Karpas-422 (cell line): ENCODE results near the gene DUOX1. TPM values are rescaled to one million over a fixed set of nuclear protein-coding genes. Genes with fewer than 3 reads are reported as not detected.
"Not testable (repeated sequence)": the region's sequence is repeated elsewhere in the genome, so short reads cannot be mapped to it uniquely, and the experiment has no call there.

Experiments used
- DNase-seq: peaks from one replicate; pipeline ENCODE4 v3.0.0-alpha.2; 2015
- H2AFZ ChIP-seq: fragments of 200-600 bp; sonication (generic); 2 replicates; pipeline ENCODE4 v1.6.1; 2014; ENCODE audit warnings: antibody characterized with exemption, low read length, mixed read lengths
- H3K27ac ChIP-seq: fragments of 200-600 bp; sonication (generic); 2 replicates; pipeline ENCODE4 v1.5.1; 2014; ENCODE audit warnings: mild to moderate bottlenecking, low read length, moderate library complexity
- H3K27me3 ChIP-seq: fragments of 200-600 bp; sonication (generic); 2 replicates; pipeline ENCODE4 v1.6.1; 2014; ENCODE audit warnings: low read length, mixed read lengths
- H3K36me3 ChIP-seq: fragments of 200-600 bp; sonication (generic); 2 replicates; pipeline ENCODE4 v1.6.1; 2014; ENCODE audit warnings: low read length, mixed read lengths; ENCODE audit not compliant: insufficient read depth
- H3K4me1 ChIP-seq: fragments of 200-600 bp; sonication (generic); 2 replicates; pipeline ENCODE4 v1.6.1; 2014; ENCODE audit warnings: mild to moderate bottlenecking, low read length, mixed read lengths
- H3K4me2 ChIP-seq: fragments of 200-600 bp; sonication (generic); 2 replicates; pipeline ENCODE4 v1.6.1; 2014; ENCODE audit warnings: low read length, low read depth, mild to moderate bottlenecking; ENCODE audit not compliant: poor library complexity, severe bottlenecking
- H3K4me3 ChIP-seq: fragments of 200-600 bp; sonication (generic); 2 replicates; pipeline ENCODE4 v1.5.1; 2014; ENCODE audit warnings: mild to moderate bottlenecking, antibody characterized with exemption, low read length, mixed read lengths
- H3K79me2 ChIP-seq: fragments of 200-600 bp; sonication (generic); 2 replicates; pipeline ENCODE4 v1.6.1; 2014; ENCODE audit warnings: mild to moderate bottlenecking, low read length, mixed read lengths
- H3K9ac ChIP-seq: fragments of 200-600 bp; sonication (generic); 2 replicates; pipeline ENCODE4 v1.6.0; 2014; ENCODE audit warnings: low read length
- H3K9me2 ChIP-seq: fragments of 200-600 bp; sonication (generic), shearing (Covaris generic); replicated peaks from 2 replicates; pipeline ENCODE4 v1.6.0; 2014; ENCODE audit warnings: mild to moderate bottlenecking, low read length, moderate library complexity; ENCODE audit not compliant: insufficient read depth
- H3K9me3 ChIP-seq: fragments of 300-700, 200-600 bp; sonication (generic); 2 replicates; pipeline ENCODE4 v1.6.1; 2014; ENCODE audit warnings: low read length, mixed read lengths
- H4K20me1 ChIP-seq: fragments of 200-600 bp; sonication (generic); 2 replicates; pipeline ENCODE4 v1.6.1; 2014; ENCODE audit warnings: mild to moderate bottlenecking, antibody characterized with exemption, low read length, low read depth; ENCODE audit not compliant: insufficient read depth
- total RNA-seq: library from RNA; depleted of rRNA; stranded (reverse); fragments of >200 nt; shearing (Covaris generic); gene quantifications from 2 replicates; pipeline ENCODE4 v1.2.3, GENCODE V29; 2014; ENCODE audit warnings: low replicate concordance

The DUOX1 gene
- total RNA-seq, 1 experiment from 2014 or later = not detected

DNA sequence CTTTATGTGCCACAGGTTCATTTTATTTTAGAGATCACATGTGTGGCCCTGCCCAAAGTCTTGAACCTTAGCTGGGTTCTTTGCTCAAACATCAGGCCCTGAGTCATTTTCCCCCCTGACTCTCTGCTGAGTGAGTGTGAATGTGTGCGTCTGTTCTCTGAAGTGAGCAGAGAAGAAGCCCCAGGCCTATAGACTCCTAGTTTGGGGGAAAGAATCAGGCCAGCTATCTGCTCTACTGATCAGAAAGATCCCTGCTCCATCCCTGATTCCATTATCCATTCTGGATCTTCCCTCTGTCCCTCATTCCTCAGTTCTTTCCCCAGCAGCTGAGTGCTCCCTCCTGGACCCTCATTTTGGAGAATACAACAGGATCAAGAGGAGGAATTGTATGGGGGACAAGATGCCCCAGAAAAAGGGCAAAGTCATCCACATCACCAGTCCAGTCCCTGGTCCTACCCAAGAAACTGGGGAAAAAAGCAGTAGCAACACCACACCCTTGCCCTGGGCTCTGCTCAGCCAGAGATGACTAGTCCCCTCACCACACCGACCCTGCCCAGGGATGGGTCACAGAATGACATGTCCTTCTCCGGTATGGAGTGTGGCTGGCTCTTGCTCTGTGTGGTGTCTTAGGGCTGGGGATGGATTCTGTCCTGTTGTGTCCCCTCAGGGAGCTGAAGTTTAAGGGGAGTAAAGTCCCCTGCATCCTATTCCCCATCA is 3.2 kb downstream of the DUOX1 start:
- Histone ChIP-seq H3K9ac (no peak overlapping the region), H3K27ac (no peak overlapping the region)

GRCh38 chr15:45133561-45133920 is 3.7 kb downstream of the DUOX1 start:
- no peaks in the 10 kb centered on the region for H3K36me3 ChIP-seq
- no peak overlapping the region for H3K4me3 ChIP-seq
- no peak overlapping the region for H2AFZ ChIP-seq
- no peaks in the 10 kb centered on the region for H3K9me2 ChIP-seq
- no peaks in the 10 kb centered on the region for H3K4me1 ChIP-seq
- no peak for DNase-seq
- H3K79me2 ChIP-seq = no peaks in the 10 kb centered on the region
- H3K9me3 ChIP-seq = no peaks in the 10 kb centered on the region
- H3K27ac ChIP-seq = no peak overlapping the region
- H3K9ac ChIP-seq = no peak overlapping the region
- no peaks in the 10 kb centered on the region for H3K27me3 ChIP-seq
- H3K4me2 ChIP-seq = no peak overlapping the region
- H4K20me1 ChIP-seq = no peaks in the 10 kb centered on the region

More for the DNA sequence above, 3.2 kb downstream of the DUOX1 start:
- H3K9me2 ChIP-seq = no peaks in the 10 kb centered on the region
- no peak overlapping the region for H3K4me2 ChIP-seq
- H4K20me1 ChIP-seq = no peaks in the 10 kb centered on the region
- DNase-seq = no peak
- no peaks in the 10 kb centered on the region for H3K79me2 ChIP-seq
- no peaks in the 10 kb centered on the region for H3K27me3 ChIP-seq
- no peaks in the 10 kb centered on the region for H3K4me1 ChIP-seq
- no peak overlapping the region for H3K4me3 ChIP-seq
- H3K9me3 ChIP-seq = no peaks in the 10 kb centered on the region
- no peak overlapping the region for H2AFZ ChIP-seq
- H3K36me3 ChIP-seq = no peaks in the 10 kb centered on the region

GRCh38 chr15:45134046-45134445 is 4.3 kb downstream of the DUOX1 start:
- Histone ChIP-seq H4K20me1 (no peaks in the 10 kb centered on the region), H3K9me2 (no peaks in the 10 kb centered on the region), H2AFZ (no peak overlapping the region), H3K9me3 (no peaks in the 10 kb centered on the region), H3K4me1 (no peaks in the 10 kb centered on the region), H3K27me3 (no peaks in the 10 kb centered on the region), H3K4me2 (no peak overlapping the region), H3K9ac (no peak overlapping the region), H3K4me3 (no peak overlapping the region), H3K27ac (no peak overlapping the region), H3K79me2 (no peaks in the 10 kb centered on the region), H3K36me3 (no peaks in the 10 kb centered on the region)
- DNase-seq = no peak

- no peaks in the 10 kb centered on the region for H3K79me2 ChIP-seq
- no peaks in the 10 kb centered on the region for H3K9me2 ChIP-seq
- H3K9me3 ChIP-seq = no peaks in the 10 kb centered on the region
- H3K27me3 ChIP-seq = no peaks in the 10 kb centered on the region
- no peak overlapping the region for H3K9ac ChIP-seq
- H3K4me2 ChIP-seq = no peak overlapping the region
- H4K20me1 ChIP-seq = no peaks in the 10 kb centered on the region
- no peak overlapping the region for H3K4me3 ChIP-seq
- no peak for DNase-seq
- no peaks in the 10 kb centered on the region for H3K4me1 ChIP-seq
- H3K36me3 ChIP-seq = no peaks in the 10 kb centered on the region
- H2AFZ ChIP-seq = no peak overlapping the region
- no peak overlapping the region for H3K27ac ChIP-seq
These were observed 5.1 kb downstream of the DUOX1 start for GRCh38 chr15:45134682-45135604.

DNA sequence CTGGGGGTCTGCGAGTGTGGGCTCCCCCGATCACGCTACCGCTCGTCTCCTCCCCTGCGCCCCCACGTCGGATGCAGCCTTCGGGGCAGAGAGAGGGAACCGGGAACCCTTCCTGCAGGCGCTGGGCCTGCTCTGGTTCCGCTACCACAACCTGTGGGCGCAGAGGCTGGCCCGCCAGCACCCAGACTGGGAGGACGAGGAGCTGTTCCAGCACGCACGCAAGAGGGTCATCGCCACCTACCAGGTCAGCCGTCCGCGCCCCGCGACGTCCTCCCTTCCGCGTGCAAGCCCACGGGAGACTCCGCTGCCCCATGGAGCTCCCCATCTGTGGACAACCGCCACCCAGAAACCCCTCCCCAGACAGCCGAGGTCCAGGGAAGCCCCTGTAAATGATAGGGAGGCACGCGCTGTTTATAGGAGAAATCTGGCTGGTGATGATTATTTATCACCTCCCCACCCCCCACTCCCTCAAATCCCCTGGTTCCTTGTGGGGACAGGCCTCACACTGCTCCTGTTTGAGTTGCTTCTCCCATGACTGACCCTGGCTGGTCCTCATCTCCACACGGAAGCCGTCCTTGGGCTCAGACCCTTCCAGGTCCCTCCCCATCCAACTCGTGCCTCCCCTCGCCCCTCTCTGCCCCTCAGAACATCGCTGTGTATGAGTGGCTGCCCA is 6.0 kb downstream of the DUOX1 start:
- not testable (repeated sequence) for H3K4me3 ChIP-seq, H3K9me2 ChIP-seq, H3K36me3 ChIP-seq, H3K9me3 ChIP-seq, DNase-seq, H3K9ac ChIP-seq, H3K4me2 ChIP-seq, H3K27ac ChIP-seq, H3K27me3 ChIP-seq, H3K4me1 ChIP-seq, H3K79me2 ChIP-seq, H4K20me1 ChIP-seq, H2AFZ ChIP-seq

- Histone ChIP-seq H3K9me3 (no peaks in the 10 kb centered on the region), H3K4me1 (no peaks in the 10 kb centered on the region), H3K4me2 (no peak overlapping the region), H4K20me1 (no peaks in the 10 kb centered on the region), H3K36me3 (no peaks in the 10 kb centered on the region), H3K27ac (no peak overlapping the region), H3K79me2 (no peaks in the 10 kb centered on the region), H3K4me3 (no peak overlapping the region), H3K9me2 (no peaks in the 10 kb centered on the region), H2AFZ (no peak overlapping the region), H3K9ac (no peak overlapping the region), H3K27me3 (no peaks in the 10 kb centered on the region)
- DNase-seq = no peak
These were observed 6.6 kb downstream of the DUOX1 start for GRCh38 chr15:45136378-45136764.

DNA sequence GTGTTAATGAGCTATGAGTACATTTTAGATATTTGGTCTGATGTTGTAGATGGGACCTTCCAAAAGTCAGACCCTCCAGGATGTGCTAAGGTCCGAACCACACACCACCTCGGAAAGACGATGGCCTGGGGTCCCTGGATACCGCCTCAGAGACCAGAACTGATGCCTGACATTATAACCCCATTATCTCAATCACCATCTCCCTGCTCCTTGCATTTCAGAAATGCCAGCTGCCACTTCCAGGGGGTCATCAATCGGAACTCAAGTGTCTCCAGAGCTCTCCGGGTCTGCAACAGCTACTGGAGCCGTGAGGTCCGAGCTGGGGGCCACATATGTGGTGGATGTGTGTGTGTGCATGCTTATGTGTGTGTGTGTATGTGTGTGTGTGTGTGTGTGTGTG is 7.9 kb downstream of the DUOX1 start:
- H3K9ac ChIP-seq = no peak overlapping the region
- no peaks in the 10 kb centered on the region for H4K20me1 ChIP-seq
- H3K27ac ChIP-seq = no peak overlapping the region
- no peak for DNase-seq
- no peak overlapping the region for H2AFZ ChIP-seq
- no peaks in the 10 kb centered on the region for H3K9me2 ChIP-seq
- H3K36me3 ChIP-seq = no peaks in the 10 kb centered on the region
- no peaks in the 10 kb centered on the region for H3K27me3 ChIP-seq
- no peak overlapping the region for H3K4me3 ChIP-seq
- H3K79me2 ChIP-seq = no peaks in the 10 kb centered on the region
- H3K4me1 ChIP-seq = no peaks in the 10 kb centered on the region
- no peak overlapping the region for H3K4me2 ChIP-seq
- H3K9me3 ChIP-seq = no peaks in the 10 kb centered on the region
